Suppressor macrophage treated with lipopolysaccharide for 4 hours (primary cell): ENCODE measurements around the gene TMEFF2.

ENCODE experiments used
- DNase-seq: peaks from one replicate; pipeline ENCODE4 v3.0.0-alpha.2; 2020

TMEFF2 gene

DNA sequence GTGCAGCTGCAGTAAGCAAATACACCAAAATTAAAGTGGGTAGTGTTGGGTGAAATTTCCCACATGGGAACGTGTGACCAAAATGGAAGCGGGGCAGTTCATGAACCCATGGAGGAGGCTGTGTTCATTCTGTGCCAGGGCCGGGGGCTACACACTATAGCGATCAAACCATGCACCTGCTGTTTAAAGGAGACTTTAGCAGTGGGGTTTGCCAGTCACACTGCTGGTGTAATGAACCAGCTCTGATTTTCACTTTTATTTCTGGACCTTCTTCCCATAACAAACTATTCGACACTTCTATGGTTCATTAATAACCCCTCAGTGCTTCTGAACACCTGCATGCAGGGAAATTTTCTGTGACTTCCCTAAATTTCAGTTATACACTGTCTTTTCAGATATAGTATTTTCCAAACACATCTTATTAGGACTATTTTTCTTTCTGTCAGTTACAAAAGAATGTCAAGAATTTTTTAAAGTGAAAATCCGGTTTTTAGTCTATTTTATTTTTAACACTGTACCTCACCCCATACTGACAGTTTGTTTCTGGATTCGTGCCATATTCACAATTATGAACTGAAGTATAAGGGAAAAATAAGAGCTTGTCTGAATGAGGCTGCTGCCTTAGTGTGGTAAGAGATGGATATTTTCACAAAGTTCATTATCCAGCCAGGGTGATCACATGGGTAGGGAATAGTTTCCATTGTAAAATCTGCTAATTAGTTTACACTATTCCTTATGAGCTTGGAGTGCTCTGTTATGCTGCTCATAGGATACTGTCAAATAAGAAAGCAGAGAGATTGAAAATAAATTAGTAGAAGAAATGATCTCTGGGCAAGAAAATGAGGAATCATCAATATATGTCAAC lies 236.5 kb downstream of the TMEFF2 start:
- DNase-seq, result no peak

DNA sequence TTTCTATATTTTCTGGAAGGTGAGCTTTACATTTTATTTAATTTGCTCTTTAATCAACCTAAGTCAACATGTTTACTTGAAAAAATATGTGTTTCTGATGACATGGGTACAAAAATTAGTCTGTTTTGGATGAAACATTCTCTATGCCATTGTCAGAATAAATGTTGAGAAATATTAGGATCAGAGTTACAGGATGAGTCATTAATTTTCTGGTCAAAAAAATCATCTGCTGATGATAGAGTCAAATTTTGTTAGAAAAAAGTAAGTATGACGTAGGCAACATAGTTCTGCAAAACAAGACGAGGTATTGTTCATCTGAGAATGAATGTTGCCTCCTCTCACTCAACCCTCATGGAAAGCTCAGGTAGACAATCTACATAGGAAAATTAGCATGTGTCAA lies 240.3 kb downstream of the TMEFF2 start:
- DNase-seq, result peak; percentile 30

DNA sequence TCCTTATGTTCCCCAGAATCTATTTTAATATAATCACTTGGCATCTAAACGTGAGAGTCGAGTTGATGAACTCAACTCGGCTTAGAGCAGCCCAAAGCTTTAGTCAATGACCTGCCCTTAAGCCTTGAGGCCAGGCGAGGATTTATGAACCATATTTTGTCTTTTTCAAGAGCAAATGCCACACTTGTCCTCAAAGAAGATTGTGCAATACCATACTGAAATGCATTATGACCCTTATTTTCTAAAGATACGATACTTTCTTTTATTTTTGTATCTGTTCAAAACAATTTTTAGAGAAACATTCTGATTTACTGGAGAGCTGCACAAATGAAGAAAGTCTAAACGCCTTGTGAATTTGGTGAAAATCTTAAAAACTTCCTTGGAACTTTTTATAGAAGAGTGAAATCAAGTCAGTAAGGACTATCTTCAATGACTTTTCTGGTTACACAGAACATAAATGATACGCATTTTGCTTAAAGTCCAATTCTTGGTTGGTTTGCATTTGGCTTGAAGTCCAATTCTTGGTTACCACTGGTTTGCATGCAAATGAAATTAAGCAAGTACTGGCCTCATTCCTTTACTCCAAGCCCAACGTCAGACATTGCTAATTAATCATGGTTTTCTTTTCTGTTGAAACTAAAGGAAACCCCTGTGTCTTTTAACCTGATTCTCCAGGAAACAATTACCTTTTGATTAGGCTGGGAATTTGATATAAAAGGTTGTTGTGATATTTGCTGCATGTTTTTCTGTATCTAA lies 242.0 kb downstream of the TMEFF2 start:
- DNase-seq, result no peak

DNA sequence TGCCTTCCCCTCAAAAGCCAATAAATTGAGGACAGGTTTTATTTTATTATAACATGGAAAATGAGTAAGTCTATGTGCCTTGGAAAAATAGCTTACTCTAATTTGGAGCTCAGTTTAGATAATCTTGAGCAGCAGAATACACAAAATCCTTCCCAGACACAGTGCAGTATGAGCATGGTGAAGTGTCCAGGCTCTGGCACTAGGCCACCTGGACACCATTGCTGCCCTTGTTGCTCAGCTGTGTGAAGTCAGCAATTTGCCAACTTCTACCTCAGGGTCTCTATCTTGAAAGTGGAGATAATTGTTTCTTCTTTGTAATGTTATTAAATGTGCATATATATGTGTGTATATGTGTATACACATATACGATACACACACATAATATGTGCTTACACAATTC lies 242.9 kb downstream of the TMEFF2 start:
- no peak for DNase-seq

DNA sequence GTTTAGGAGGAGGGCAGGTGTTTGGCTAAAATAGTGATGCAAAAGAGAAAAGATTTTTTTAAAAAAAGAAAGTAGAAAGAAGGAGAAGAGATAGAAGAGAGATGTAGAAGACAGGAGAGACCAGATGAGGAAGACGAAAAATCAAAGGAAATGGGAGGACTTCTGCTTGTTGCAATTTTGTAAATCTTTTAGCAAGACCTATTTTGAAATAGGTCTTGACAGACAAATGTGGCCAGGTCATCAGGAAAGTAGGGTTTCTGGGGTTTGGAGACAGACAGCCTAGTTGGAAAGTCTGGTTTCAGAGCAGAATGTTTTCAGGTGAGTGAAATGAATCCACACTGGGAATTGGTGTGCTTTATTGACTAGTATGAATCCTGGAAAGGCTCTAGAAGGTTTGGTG lies 243.4 kb downstream of the TMEFF2 start:
- DNase-seq, result peak; percentile 25

DNA sequence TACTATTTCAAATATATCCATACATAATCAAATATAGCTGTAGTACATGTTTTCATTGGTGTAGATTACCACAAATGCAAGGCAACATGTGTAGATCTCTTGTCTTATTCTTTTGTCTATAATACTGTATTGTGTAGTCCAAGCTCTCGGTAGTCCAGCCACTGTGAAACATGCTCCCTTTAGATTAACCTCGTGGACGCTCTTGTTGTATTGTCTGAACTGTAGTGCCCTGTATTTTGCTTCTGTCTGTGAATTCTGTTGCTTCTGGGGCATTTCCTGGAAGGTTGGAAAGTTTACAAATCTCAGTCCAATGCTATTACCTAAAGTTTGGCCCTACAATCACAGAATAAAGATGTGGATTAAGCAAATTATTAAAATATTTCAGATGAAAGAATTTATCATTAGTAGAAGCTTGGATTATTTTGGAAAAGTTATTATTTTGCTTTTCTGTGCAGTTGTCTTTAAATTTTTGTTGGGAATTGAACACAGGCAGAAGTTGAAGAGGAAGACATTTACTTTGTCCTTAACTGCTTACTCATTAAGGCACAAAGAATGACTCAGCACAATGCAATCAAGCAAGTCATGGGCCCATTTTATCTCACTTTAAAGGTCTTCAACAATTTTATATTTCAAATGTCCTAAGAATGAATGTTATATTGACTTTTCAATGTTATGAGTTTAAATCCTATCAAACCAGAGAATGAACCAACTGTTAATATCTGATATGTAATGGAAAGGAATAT lies 244.4 kb downstream of the TMEFF2 start:
- peak; percentile 40 for DNase-seq

GRCh38 chr2:191947235-191947634 lies 247.5 kb downstream of the TMEFF2 start:
- no peak for DNase-seq

DNA sequence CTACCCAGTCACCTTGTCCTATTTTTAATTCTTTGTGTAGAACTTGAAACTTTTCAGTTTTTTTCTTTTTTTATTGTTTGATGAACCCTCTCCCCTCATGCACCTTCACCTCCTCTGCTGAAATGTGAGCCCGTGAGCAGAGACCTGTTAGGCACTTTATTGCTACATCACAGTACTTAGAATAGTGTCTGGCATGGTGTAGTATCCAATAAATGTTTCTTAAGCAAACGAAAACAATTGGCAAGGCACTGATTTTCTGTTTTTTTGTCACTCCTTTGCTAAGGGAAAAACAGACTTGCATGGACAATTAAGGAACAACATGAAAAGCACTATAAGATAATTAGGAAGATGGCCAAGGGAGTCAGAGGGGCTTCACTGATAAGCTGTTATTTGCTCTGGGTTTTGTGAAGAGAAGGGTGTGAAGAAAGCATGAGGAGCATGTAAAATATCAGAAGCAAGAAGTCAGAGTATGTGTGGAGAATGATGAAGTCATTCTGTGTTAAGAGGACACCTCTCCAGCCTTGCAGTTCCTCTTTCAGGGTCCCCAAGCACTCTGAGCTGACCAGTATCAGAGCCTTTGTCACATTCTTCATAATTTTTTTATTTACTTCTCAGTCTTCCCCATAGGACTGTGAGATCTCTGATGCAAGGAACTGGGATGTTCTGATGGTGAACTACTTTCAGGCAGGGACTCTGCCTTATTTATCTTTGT lies 248.1 kb downstream of the TMEFF2 start:
- DNase-seq, result peak; percentile 43

GRCh38 chr2:191945623-191946022 lies 249.1 kb downstream of the TMEFF2 start:
- DNase-seq, result no peak

DNA sequence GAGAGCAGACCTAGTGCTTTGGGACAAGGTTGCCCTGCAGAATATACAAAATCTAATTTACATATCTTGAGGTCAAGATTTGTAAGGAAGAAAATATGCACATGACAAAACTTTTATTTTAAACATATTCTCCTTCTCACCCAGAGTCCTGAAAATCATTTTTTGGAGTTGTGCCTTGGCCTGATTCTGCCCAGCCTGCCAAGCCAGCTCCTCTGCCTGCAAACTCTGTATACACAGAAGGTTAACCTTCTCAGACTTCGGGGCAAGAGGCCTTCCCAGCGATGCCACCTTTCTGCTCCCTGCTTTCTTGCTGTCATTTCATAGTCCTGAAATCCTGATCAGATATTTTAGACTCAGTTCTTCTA lies 252.0 kb downstream of the TMEFF2 start:
- DNase-seq, result no peak

- no peak for DNase-seq
Measured at GRCh38 chr2:191942090-191942738, 252.5 kb downstream of the TMEFF2 start.

DNA sequence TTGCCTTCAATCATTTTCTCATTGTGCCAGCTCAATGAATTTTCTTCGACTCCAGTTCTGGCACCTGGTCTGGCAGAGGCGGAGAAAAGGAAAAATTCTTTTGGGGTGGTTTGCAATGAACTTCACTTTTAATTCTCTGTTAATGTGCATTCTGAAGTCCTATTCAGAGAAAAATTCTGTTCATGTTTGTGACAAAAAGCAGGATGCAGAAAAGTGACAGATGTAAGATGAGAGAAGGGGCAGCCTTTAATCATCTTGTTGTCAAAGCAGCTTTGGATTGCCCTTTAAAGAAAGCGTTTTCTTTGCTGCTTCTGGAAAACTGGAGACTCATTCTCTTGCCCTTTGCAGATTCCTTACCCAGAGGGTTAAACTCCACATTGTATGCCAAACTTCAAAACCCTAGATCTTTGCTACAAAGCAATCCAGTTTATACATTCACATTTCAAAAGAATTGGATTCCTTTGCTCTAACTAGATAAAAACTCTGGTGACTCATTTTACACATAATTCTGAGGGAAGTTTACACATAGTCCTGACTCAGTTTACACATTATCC lies 253.3 kb downstream of the TMEFF2 start:
- no peak for DNase-seq

DNA sequence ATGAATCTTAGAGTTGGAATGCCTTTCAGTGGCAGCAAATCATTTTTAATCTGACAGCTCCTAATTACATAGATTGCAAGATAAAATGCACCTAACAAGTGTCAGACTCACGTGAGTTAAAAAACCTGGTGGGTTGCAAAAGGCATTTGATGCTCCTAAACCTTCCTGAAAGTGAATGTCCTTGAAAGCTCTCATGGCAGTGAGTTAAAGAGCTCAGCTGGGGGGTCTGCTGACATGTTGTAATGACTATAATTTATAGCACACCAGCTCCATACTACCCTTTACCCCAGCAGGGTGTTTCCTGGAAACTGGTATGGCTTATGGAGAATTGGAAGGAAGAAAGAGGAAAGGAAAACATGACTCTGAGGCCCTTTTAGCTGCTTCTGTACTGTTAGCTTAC lies 256.0 kb downstream of the TMEFF2 start:
- no peak for DNase-seq

GRCh38 chr2:191936882-191937405 lies 257.8 kb downstream of the TMEFF2 start:
- no peak for DNase-seq

DNA sequence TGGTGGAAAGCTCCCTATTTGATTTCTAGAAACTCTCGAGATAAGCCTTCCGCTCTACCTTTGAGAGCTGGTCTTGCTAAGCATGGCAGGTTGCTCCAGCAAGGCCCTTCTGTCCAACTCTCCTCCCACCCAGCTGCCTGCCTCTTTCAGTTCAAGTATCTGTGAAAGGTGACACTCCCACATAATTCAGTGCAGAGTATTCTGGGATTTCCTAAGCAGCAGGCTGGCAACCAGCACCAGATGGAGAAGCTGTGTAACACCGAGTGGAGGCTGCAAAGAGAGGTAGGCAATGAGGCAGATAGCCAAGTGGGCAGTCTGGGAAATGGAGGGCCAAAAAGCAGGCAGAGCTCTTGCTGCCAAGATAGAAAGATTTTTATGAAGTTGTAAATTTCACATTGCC lies 259.5 kb downstream of the TMEFF2 start:
- no peak for DNase-seq

- DNase-seq, result no peak
Measured at GRCh38 chr2:191933307-191934105, 261.2 kb downstream of the TMEFF2 start.

GRCh38 chr2:191932286-191932685 lies 262.4 kb downstream of the TMEFF2 start:
- no peak for DNase-seq

DNA sequence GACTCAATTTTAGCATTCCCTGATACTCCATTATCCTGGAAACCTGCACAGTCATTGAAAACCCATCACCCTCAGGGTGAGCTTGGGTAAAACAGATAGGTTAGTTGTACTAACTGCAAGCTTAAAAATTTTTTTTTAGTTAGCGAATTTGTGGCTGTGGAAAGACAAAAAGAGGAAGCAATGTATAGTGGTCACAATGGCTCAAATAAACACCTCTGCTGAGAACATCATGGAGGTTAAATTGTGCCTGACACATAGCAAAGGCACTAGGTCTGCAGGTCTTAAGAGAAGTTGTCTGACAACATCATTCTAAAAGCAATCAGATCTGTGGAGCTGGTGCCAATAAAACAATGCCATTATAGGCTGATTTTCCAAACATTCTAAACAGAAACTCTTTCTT lies 263.4 kb downstream of the TMEFF2 start:
- DNase-seq, result no peak

GRCh38 chr2:191930205-191930604 lies 264.5 kb downstream of the TMEFF2 start:
- DNase-seq, result no peak

GRCh38 chr2:191929288-191929687 lies 265.4 kb downstream of the TMEFF2 start:
- no peak for DNase-seq

DNA sequence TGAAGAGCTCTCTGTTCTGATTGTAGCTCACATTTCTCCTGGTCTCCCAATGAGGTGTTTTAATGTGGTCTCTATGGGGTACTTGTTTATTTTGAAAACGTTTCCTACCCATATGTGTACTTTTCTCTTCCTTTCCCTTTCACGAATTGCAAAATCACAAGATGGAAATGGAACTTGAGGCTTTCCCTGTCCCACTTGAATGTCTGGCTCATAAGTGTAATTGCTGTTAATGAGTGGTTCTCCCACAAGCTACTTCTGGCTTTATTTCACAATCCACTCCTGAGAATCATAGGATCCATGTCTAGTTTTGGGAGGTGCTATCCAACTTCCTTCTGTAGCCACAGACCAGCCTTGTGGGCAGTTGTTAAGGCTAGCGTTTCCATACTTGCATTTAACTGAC lies 266.7 kb downstream of the TMEFF2 start:
- peak; percentile 30 for DNase-seq
